Upper lobe of left lung (tissue), 6 donors: Measurements from ENCODE around the gene PDXP. TPM values are rescaled to one million over a fixed set of nuclear protein-coding genes. Genes with fewer than 3 reads are reported as not detected.
A peak's percentile ranks its signal among the peaks of the same experiment; 100 is the strongest.

Experiments
- ATAC-seq, 2 donors: fragments of 200-7000 bp; cut with Tn5 transposase; one replicate each; pipeline ENCODE4 v1.9.1; 2022; ENCODE audit warnings: mild to moderate bottlenecking in 2 of 2, moderate library complexity in 2 of 2; ENCODE audit not compliant: low FRiP score in 2 of 2
- DNase-seq, 2 donors: peaks; one replicate each; pipeline ENCODE4 v3.0.0-alpha.2; 2019 to 2020
- H3K27ac ChIP-seq, 4 donors: fragments of 200-600 bp; sonication (generic); one replicate each; pipeline ENCODE4 v1.5.1; 2016 to 2019
- H3K27me3 ChIP-seq, 4 donors: fragments of 200-600 bp; sonication (generic); one replicate each; pipeline ENCODE4 v1.5.1; 2017 to 2019
- H3K36me3 ChIP-seq, 4 donors: fragments of 200-600 bp; sonication (generic); one replicate each; pipeline ENCODE4 v1.5.1; 2016 to 2019
- H3K4me1 ChIP-seq, 4 donors: fragments of 200-600 bp; sonication (generic); one replicate each; pipeline ENCODE4 v1.5.1; 2018 to 2019
- H3K4me3 ChIP-seq, 4 donors: fragments of 200-600 bp; sonication (generic); one replicate each; pipeline ENCODE4 v1.5.1; 2017 to 2019; ENCODE audit warnings: mild to moderate bottlenecking in 2 of 4, moderate library complexity in 1 of 4
- H3K9me3 ChIP-seq, 4 donors: fragments of 200-600 bp; sonication (generic); one replicate each; pipeline ENCODE4 v1.5.1; 2018 to 2019
- CTCF ChIP-seq, 6 experiments: fragments of 450-650 bp in 4 of 6; fragments of 200-600 bp in 2 of 6; sonication (generic) in 2 of 6; IDR thresholded peaks; one replicate each; pipeline ENCODE4 v1.5.1; 2016 to 2019; ENCODE audit warnings: antibody characterized with exemption in 6 of 6
- EP300 ChIP-seq, 4 donors: sonication (generic); formaldehyde crosslinking; IDR thresholded peaks; one replicate each; pipeline ENCODE4 v1.5.1; 2017; ENCODE audit warnings: antibody characterized with exemption in 4 of 4, control low read depth in 2 of 4
- POLR2A ChIP-seq, 4 donors: fragments of 450-650 bp; IDR thresholded peaks; one replicate each; pipeline ENCODE4 v1.5.1; 2016 to 2017; ENCODE audit warnings: antibody characterized with exemption in 4 of 4, mild to moderate bottlenecking in 2 of 4
- POLR2AphosphoS5 ChIP-seq, 2 donors: sonication (generic); formaldehyde crosslinking; IDR thresholded peaks; one replicate each; pipeline ENCODE4 v1.5.1; 2017; ENCODE audit warnings: antibody characterized with exemption in 2 of 2
- WGBS, 2 donors: methylation state at CpG; one replicate each; pipeline ENCODE4 v1.1.5; 2017 to 2018; 5-methylcytosine and 5-hydroxymethylcytosine counted together
- total RNA-seq, 6 donors: library from RNA; depleted of rRNA in 4 of 6; stranded (reverse); fragments of >200 nt in 4 of 6; gene quantifications; one replicate each; pipeline versions ENCODE4 v1.1.0 to v1.2.1, GENCODE V29; 2016 to 2021
- donor health status: DM: no; HTN: no; CAD: no; lungs with moderate emphysema.
- donor health status: DM: no; HTN: yes; CAD: no; lungs with severe emphysema.

Gene PDXP
- total RNA-seq, 6 donors from 2014 or later, result 2.1 to 11.1 (median 8.7) TPM

- no peaks in the 10 kb centered on the region for H3K9me3 ChIP-seq
- H3K27me3 ChIP-seq, result no peaks in the 10 kb centered on the region
- H3K36me3 ChIP-seq, result peaks cover 0 to 24% (median 13%) of the 10 kb centered on the region in 4 donors
- H3K4me3 ChIP-seq, result no peak overlapping the region
- no peak for ATAC-seq
- TF ChIP-seq POLR2AphosphoS5 (IDR thresholded peaks at IDR 0.05) (no peak), EP300 (IDR thresholded peaks at IDR 0.05) (no peak), POLR2A (IDR thresholded peaks at IDR 0.05) (no peak), CTCF (IDR thresholded peaks at IDR 0.05) (no peak)
- 71 to 78% methylated on average over 4 to 7 of the region's 7 CpGs for WGBS, 2 donors
- peaks cover 31 to 44% (median 36%) of the 10 kb centered on the region in 4 donors for H3K4me1 ChIP-seq
- DNase-seq, result no peak
- no peak overlapping the region for H3K27ac ChIP-seq
Observed at GRCh38 chr22:37680191-37680851, 21.8 kb downstream of the PDXP start.

- peaks cover 24 to 43% (median 34%) of the 10 kb centered on the region in 4 donors for H3K4me1 ChIP-seq
- no peak overlapping the region for H3K4me3 ChIP-seq
- H3K27me3 ChIP-seq, result no peaks in the 10 kb centered on the region
- H3K9me3 ChIP-seq, result no peaks in the 10 kb centered on the region
- H3K36me3 ChIP-seq, result peaks cover 0 to 24% (median 13%) of the 10 kb centered on the region in 4 donors
- DNase-seq, result no peak
- H3K27ac ChIP-seq, result no peak overlapping the region
- no peak for TF ChIP-seq CTCF (IDR thresholded peaks at IDR 0.05)
- no peak for TF ChIP-seq POLR2AphosphoS5 (IDR thresholded peaks at IDR 0.05)
- no peak for TF ChIP-seq EP300 (IDR thresholded peaks at IDR 0.05)
- TF ChIP-seq POLR2A (IDR thresholded peaks at IDR 0.05), result no peak
- WGBS, 2 donors, result 50 to 88% methylated on average over 1 to 2 of the region's 2 CpGs
- ATAC-seq, result no peak
Observed at GRCh38 chr22:37681001-37681424, 22.5 kb downstream of the PDXP start.

- peaks cover 0 to 24% (median 13%) of the 10 kb centered on the region in 4 donors for H3K36me3 ChIP-seq
- ATAC-seq, result peak; percentile 66 to 77
- no peak overlapping the region for H3K4me3 ChIP-seq
- no peaks in the 10 kb centered on the region for H3K27me3 ChIP-seq
- DNase-seq, result peak in 1 of 2 donors; percentile 84
- peaks cover 18 to 39% (median 29%) of the 10 kb centered on the region in 4 donors for H3K4me1 ChIP-seq
- TF ChIP-seq POLR2AphosphoS5 (IDR thresholded peaks at IDR 0.05) (no peak), POLR2A (IDR thresholded peaks at IDR 0.05) (no peak), EP300 (IDR thresholded peaks at IDR 0.05) (no peak), CTCF (IDR thresholded peaks at IDR 0.05) (peak; percentile 82 to 93 (median 90))
- H3K9me3 ChIP-seq, result no peaks in the 10 kb centered on the region
- WGBS, 2 donors, result 27 to 28% methylated on average over 4 to 6 of the region's 6 CpGs
- no peak overlapping the region for H3K27ac ChIP-seq
Observed at GRCh38 chr22:37681556-37682049, 23.1 kb downstream of the PDXP start.

DNA sequence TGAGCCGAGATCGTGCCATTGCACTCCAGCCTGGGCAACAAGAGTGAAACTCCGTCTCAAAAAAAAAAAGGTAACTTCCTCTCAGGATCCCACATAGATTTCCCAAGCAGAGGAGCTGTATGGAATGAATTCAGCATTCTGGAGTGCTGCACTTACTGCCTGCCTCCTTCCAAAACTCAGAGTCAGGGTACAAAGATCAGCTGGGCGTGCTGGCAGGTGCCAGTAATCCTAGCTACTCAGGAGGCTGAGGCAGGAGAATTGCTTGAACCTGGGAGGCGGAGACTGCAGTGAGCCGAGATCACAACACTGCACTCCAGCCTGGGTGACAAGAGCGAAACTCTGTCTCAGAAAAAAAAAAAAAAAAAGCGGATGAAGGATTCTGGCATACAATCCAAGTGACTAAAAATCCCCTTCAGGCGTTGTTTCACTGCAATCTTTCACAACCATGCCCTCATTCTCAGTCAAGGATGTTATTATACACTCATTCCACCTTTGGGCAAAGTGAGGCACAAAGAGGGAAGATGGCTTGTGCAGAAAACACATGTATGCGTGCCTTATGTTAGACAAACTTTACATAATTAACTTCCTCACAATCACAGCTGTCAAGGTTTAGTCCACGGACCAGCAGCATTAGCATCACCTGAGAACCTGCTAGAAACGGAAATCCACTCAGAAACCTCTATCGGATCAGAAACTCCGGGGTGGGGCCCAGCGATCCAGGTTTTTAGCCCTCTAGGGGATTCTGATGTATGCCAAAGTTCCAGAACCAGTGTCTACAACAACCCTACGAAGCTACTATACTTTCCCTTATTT, 26.5 kb downstream of the PDXP start:
- no peak overlapping the region for H3K4me3 ChIP-seq
- DNase-seq, result no peak
- no peak for ATAC-seq
- peaks cover 4 to 21% (median 9%) of the 10 kb centered on the region in 4 donors for H3K36me3 ChIP-seq
- no peak for TF ChIP-seq EP300 (IDR thresholded peaks at IDR 0.05)
- TF ChIP-seq CTCF (IDR thresholded peaks at IDR 0.05), result no peak
- no peak for TF ChIP-seq POLR2A (IDR thresholded peaks at IDR 0.05)
- TF ChIP-seq POLR2AphosphoS5 (IDR thresholded peaks at IDR 0.05), result no peak
- H3K27me3 ChIP-seq, result no peaks in the 10 kb centered on the region
- H3K9me3 ChIP-seq, result no peaks in the 10 kb centered on the region
- 78 to 82% methylated on average over 16 of the region's 16 CpGs for WGBS, 2 donors
- no peak overlapping the region for H3K27ac ChIP-seq
- peaks cover 18 to 33% (median 22%) of the 10 kb centered on the region in 4 donors for H3K4me1 ChIP-seq
